SK-N-SH treated with all-trans-retinoic acid at 6 μM for 48 hours (cell line): Measurements from ENCODE around the gene ANKDD1A.

Source experiments
- ATAC-seq: fragments of 200-7000 bp; cut with Tn5 transposase; 3 replicates; pipeline ENCODE4 v1.9.1; 2020; ENCODE audit warnings: mild to moderate bottlenecking, moderate library complexity
- ARNTL ChIP-seq: fragments of 450-650 bp; formaldehyde crosslinking; IDR thresholded peaks from 2 replicates; pipeline ENCODE4 v1.5.0; 2020; ENCODE audit warnings: low read depth, mild to moderate bottlenecking, moderate library complexity, borderline replicate concordance
- BACH2 ChIP-seq: fragments of 250-450 bp; sonication (Bioruptor Pico); IDR thresholded peaks from 2 replicates; pipeline ENCODE4 v1.9.0; 2021; ENCODE audit warnings: mild to moderate bottlenecking, borderline replicate concordance
- CREB5 ChIP-seq: fragments of 250-450 bp; sonication (Bioruptor Pico); IDR thresholded peaks from 2 replicates; pipeline ENCODE4 v1.5.1; 2020; ENCODE audit warnings: low read depth, mild to moderate bottlenecking, moderate library complexity
- CSDC2 ChIP-seq: fragments of 250-450 bp; sonication (Bioruptor Pico); IDR thresholded peaks from 2 replicates; pipeline ENCODE4 v1.5.0; 2020; ENCODE audit warnings: mild to moderate bottlenecking, moderate library complexity
- CSRNP3 ChIP-seq: fragments of 250-450 bp; sonication (Bioruptor Pico); IDR thresholded peaks from 2 replicates; pipeline ENCODE4 v1.5.1; 2021; ENCODE audit warnings: mild to moderate bottlenecking, moderate library complexity
- GLIS3 ChIP-seq: fragments of 250-450 bp; sonication (Bioruptor Pico); IDR thresholded peaks from 2 replicates; pipeline ENCODE4 v1.5.0; 2020; ENCODE audit warnings: mild to moderate bottlenecking, moderate library complexity
- ISL1 ChIP-seq: fragments of 250-450 bp; sonication (Bioruptor Pico); IDR thresholded peaks from 2 replicates; pipeline ENCODE4 v2.1.2; 2022; ENCODE audit warnings: mild to moderate bottlenecking, moderate library complexity
- OSR1 ChIP-seq: fragments of 250-450 bp; sonication (Bioruptor Pico); IDR thresholded peaks from 2 replicates; pipeline ENCODE4 v1.8.0; 2022; ENCODE audit warnings: moderate library complexity, mild to moderate bottlenecking, inconsistent platforms
- PATZ1 ChIP-seq: fragments of 250-450 bp; sonication (Bioruptor Pico); IDR thresholded peaks from 2 replicates; pipeline ENCODE4 v1.8.0; 2020; ENCODE audit warnings: mild to moderate bottlenecking, moderate library complexity, borderline replicate concordance
- POU6F1 ChIP-seq: fragments of 250-450 bp; sonication (Bioruptor Pico); IDR thresholded peaks from 2 replicates; pipeline ENCODE4 v1.8.0; 2021; ENCODE audit warnings: low read depth, mild to moderate bottlenecking, moderate library complexity, borderline replicate concordance
- PPARA ChIP-seq: fragments of 250-450 bp; sonication (Bioruptor Pico); IDR thresholded peaks from 2 replicates; pipeline ENCODE4 v1.5.0; 2020; ENCODE audit warnings: mild to moderate bottlenecking, borderline replicate concordance
- RARB ChIP-seq: fragments of 250-450 bp; sonication (Bioruptor Pico); IDR thresholded peaks from 2 replicates; pipeline ENCODE4 v1.8.0; 2021; ENCODE audit warnings: mild to moderate bottlenecking, moderate library complexity
- TCF4 ChIP-seq: fragments of 250-450 bp; sonication (Bioruptor Pico); IDR thresholded peaks from 2 replicates; pipeline ENCODE4 v1.8.0; 2021; ENCODE audit warnings: mild to moderate bottlenecking, moderate library complexity, borderline replicate concordance
- TOX ChIP-seq: fragments of 250-450 bp; sonication (Bioruptor Pico); IDR thresholded peaks from 2 replicates; pipeline ENCODE4 v1.8.0; 2021; ENCODE audit warnings: mild to moderate bottlenecking, moderate library complexity, borderline replicate concordance
- TSHZ2 ChIP-seq: fragments of 250-450 bp; sonication (Bioruptor Pico); IDR thresholded peaks from 2 replicates; pipeline ENCODE4 v1.5.0; 2020; ENCODE audit warnings: mild to moderate bottlenecking, moderate library complexity
- ZC3H10 ChIP-seq: fragments of 250-450 bp; sonication (Bioruptor Pico); IDR thresholded peaks from 2 replicates; pipeline ENCODE4 v1.5.1; 2021; ENCODE audit warnings: mild to moderate bottlenecking, moderate library complexity
- ZFP3 ChIP-seq: fragments of 250-450 bp; sonication (Bioruptor Pico); IDR thresholded peaks from 2 replicates; pipeline ENCODE4 v1.5.0; 2020; ENCODE audit warnings: mild to moderate bottlenecking, moderate library complexity
- ZFP30 ChIP-seq: fragments of 450-650 bp; formaldehyde crosslinking; IDR thresholded peaks from 2 replicates; pipeline ENCODE4 v1.5.0; 2022; ENCODE audit warnings: mild to moderate bottlenecking, moderate library complexity
- ZNF565 ChIP-seq: fragments of 450-650 bp; formaldehyde crosslinking; conservative IDR thresholded peaks from 2 replicates; pipeline ENCODE4 v1.5.0; 2020; ENCODE audit warnings: low read depth, mild to moderate bottlenecking, moderate library complexity
- ZNF70 ChIP-seq: fragments of 450-650 bp; formaldehyde crosslinking; IDR thresholded peaks from 2 replicates; pipeline ENCODE4 v1.5.0; 2020; ENCODE audit warnings: mild to moderate bottlenecking, moderate library complexity
- ZNF8 ChIP-seq: fragments of 450-650 bp; formaldehyde crosslinking; IDR thresholded peaks from 2 replicates; pipeline ENCODE4 v1.5.0; 2020; ENCODE audit warnings: mild to moderate bottlenecking, moderate library complexity

ANKDD1A gene

GRCh38 chr15:64930019-64930652, 18.4 kb downstream of the ANKDD1A start:
- ATAC-seq: no peak
- TF ChIP-seq ZC3H10: no peak
- no peak for TF ChIP-seq RARB
- no peak for TF ChIP-seq ISL1 (CRISPR knock-in tag)
- TF ChIP-seq TCF4: no peak
- no peak for TF ChIP-seq ZNF8
- TF ChIP-seq ZNF565 (CRISPR knock-in tag): no peak
- TF ChIP-seq BACH2: no peak
- TF ChIP-seq PATZ1 (CRISPR knock-in tag): no peak
- no peak for TF ChIP-seq GLIS3 (CRISPR knock-in tag)
- TF ChIP-seq CSDC2 (CRISPR knock-in tag): no peak
- TF ChIP-seq CREB5 (CRISPR knock-in tag): no peak
- TF ChIP-seq ZFP3 (CRISPR knock-in tag): no peak
- TF ChIP-seq ZNF70 (CRISPR knock-in tag): no peak
- no peak for TF ChIP-seq TOX

- no peak for TF ChIP-seq PPARA (CRISPR knock-in tag)
- no peak for TF ChIP-seq CSDC2 (CRISPR knock-in tag)
- no peak for TF ChIP-seq ZNF70 (CRISPR knock-in tag)
- ATAC-seq: peak; percentile 85
Observed at GRCh38 chr15:64930778-64931371, 19.2 kb downstream of the ANKDD1A start.

GRCh38 chr15:64931381-64931780, 19.7 kb downstream of the ANKDD1A start:
- no peak for ATAC-seq
- no peak for TF ChIP-seq OSR1 (CRISPR knock-in tag)
- TF ChIP-seq, all 23 proteins: peak for 0

- no peak for ATAC-seq
- no peak for TF ChIP-seq BACH2
- TF ChIP-seq ZC3H10: no peak
- no peak for TF ChIP-seq TOX
- TF ChIP-seq ISL1 (CRISPR knock-in tag): no peak
- TF ChIP-seq POU6F1 (CRISPR knock-in tag): no peak
- no peak for TF ChIP-seq TSHZ2 (CRISPR knock-in tag)
- TF ChIP-seq ZFP30 (CRISPR knock-in tag): no peak
- TF ChIP-seq ARNTL (CRISPR knock-in tag): no peak
- no peak for TF ChIP-seq OSR1 (CRISPR knock-in tag)
- TF ChIP-seq ZNF70 (CRISPR knock-in tag): no peak
- TF ChIP-seq CREB5 (CRISPR knock-in tag): no peak
- no peak for TF ChIP-seq RARB
- no peak for TF ChIP-seq TCF4
- TF ChIP-seq CSRNP3: no peak
- TF ChIP-seq ZFP3 (CRISPR knock-in tag): no peak
Observed at GRCh38 chr15:64934023-64934422, 22.3 kb downstream of the ANKDD1A start.
